GM23338 (cell line): Measurements from ENCODE around the gene NCKAP1. TPM values are rescaled to one million over a fixed set of nuclear protein-coding genes. Genes with fewer than 3 reads are reported as not detected.

Source experiments
- ATAC-seq: fragments of 200-7000 bp; cut with Tn5 transposase; 3 replicates; pipeline ENCODE4 v1.9.1; 2020
- DNase-seq: peaks from one replicate; pipeline ENCODE4 v3.0.0-alpha.2; 2015; ENCODE audit warnings: low spot score
- H2AFZ ChIP-seq: fragments of 200-600 bp; sonication (generic); 2 replicates; pipeline ENCODE4 v1.8.0; 2016; ENCODE audit warnings: antibody characterized with exemption, mild to moderate bottlenecking, moderate library complexity
- H3F3A ChIP-seq: fragments of 200-600 bp; sonication (generic); replicated peaks from 2 replicates; pipeline ENCODE4 v1.8.0; 2017; ENCODE audit warnings: antibody characterized with exemption, mixed run types, low read depth
- H3K27ac ChIP-seq: fragments of 200-600 bp; sonication (generic); 2 replicates; pipeline ENCODE4 v1.6.1; 2016; ENCODE audit warnings: low read depth
- H3K27me3 ChIP-seq: fragments of 200-600 bp; sonication (generic); 2 replicates; pipeline ENCODE4 v1.8.0; 2016; ENCODE audit warnings: mild to moderate bottlenecking, mixed run types, moderate library complexity; ENCODE audit not compliant: insufficient read depth
- H3K36me3 ChIP-seq: fragments of 200-600 bp; sonication (generic); 2 replicates; pipeline ENCODE4 v1.8.0; 2016; ENCODE audit warnings: mild to moderate bottlenecking; ENCODE audit not compliant: insufficient read depth
- H3K4me1 ChIP-seq: fragments of 200-600 bp; sonication (generic); 2 replicates; pipeline ENCODE4 v1.8.0; 2016; ENCODE audit warnings: mild to moderate bottlenecking, moderate library complexity; ENCODE audit not compliant: insufficient read depth
- H3K4me2 ChIP-seq: fragments of 200-600 bp; sonication (generic); 2 replicates; pipeline ENCODE4 v1.7.1; 2017; ENCODE audit warnings: mixed run types
- H3K4me3 ChIP-seq: fragments of 200-600 bp; sonication (generic); 2 replicates; pipeline ENCODE4 v1.6.1; 2016; ENCODE audit warnings: mixed run types
- H3K79me2 ChIP-seq: fragments of 200-600 bp; sonication (generic); replicated peaks from 2 replicates; pipeline ENCODE4 v1.8.0; 2017; ENCODE audit warnings: mild to moderate bottlenecking; ENCODE audit not compliant: insufficient read depth
- H3K9me2 ChIP-seq: fragments of 200-600 bp; sonication (generic); 2 replicates; pipeline ENCODE4 v1.8.0; 2017; ENCODE audit not compliant: insufficient read depth
- H4K20me1 ChIP-seq: fragments of 200-600 bp; sonication (generic); replicated peaks from 2 replicates; pipeline ENCODE4 v1.8.0; 2017; ENCODE audit warnings: mild to moderate bottlenecking; ENCODE audit not compliant: insufficient read depth
- H3K27ac Mint-ChIP-seq: 2 replicates; pipeline ENCODE4 v1.8.0; 2020; ENCODE audit warnings: inconsistent platforms, mild to moderate bottlenecking, moderate library complexity, mixed read lengths
- H3K27me3 Mint-ChIP-seq: 3 replicates; pipeline ENCODE4 v1.8.0; 2022; ENCODE audit warnings: low read depth, mild to moderate bottlenecking, moderate library complexity, mixed read lengths, inconsistent platforms; ENCODE audit not compliant: insufficient read depth, poor library complexity
- H3K36me3 Mint-ChIP-seq: 3 replicates; pipeline ENCODE4 v1.8.0; 2021; ENCODE audit warnings: low read depth, mild to moderate bottlenecking, inconsistent platforms, moderate library complexity, mixed read lengths
- H3K4me1 Mint-ChIP-seq: 3 replicates; pipeline ENCODE4 v1.8.0; 2020; ENCODE audit warnings: mild to moderate bottlenecking, inconsistent platforms, mixed read lengths
- H3K4me3 Mint-ChIP-seq: 3 replicates; pipeline ENCODE4 v1.8.0; 2021; ENCODE audit warnings: moderate library complexity, mild to moderate bottlenecking, inconsistent platforms, mixed read lengths
- H3K9me3 Mint-ChIP-seq: 3 replicates; pipeline ENCODE4 v1.8.0; 2020; ENCODE audit warnings: moderate library complexity, mild to moderate bottlenecking, inconsistent platforms, mixed read lengths
- ETS1 ChIP-seq: IDR thresholded peaks from 2 replicates; pipeline ENCODE4 v1.6.1; 2016; ENCODE audit warnings: antibody characterized with exemption
- EZH2 ChIP-seq: fragments of 200-600 bp; sonication (generic); IDR thresholded peaks from one replicate; pipeline ENCODE4 v1.8.0; 2017; ENCODE audit warnings: antibody characterized with exemption, mild to moderate bottlenecking, low read depth; ENCODE audit not compliant: unreplicated experiment
- EZH2phosphoT487 ChIP-seq: fragments of 200-600 bp; sonication (generic); IDR thresholded peaks from one replicate; pipeline ENCODE4 v1.8.1; 2018; ENCODE audit warnings: antibody characterized with exemption; ENCODE audit not compliant: unreplicated experiment
- JUNB ChIP-seq: IDR thresholded peaks from one replicate; pipeline ENCODE4 v1.6.1; 2016; ENCODE audit warnings: antibody characterized with exemption; ENCODE audit not compliant: unreplicated experiment
- NANOG ChIP-seq: IDR thresholded peaks from 2 replicates; pipeline ENCODE4 v1.6.1; 2016; ENCODE audit warnings: antibody characterized with exemption, borderline replicate concordance
- POLR2AphosphoS5 ChIP-seq: IDR thresholded peaks from 2 replicates; pipeline ENCODE4 v1.6.1; 2016; ENCODE audit warnings: antibody characterized with exemption, low read depth
- REST ChIP-seq: IDR thresholded peaks from one replicate; pipeline ENCODE4 v1.6.1; 2018; ENCODE audit warnings: antibody characterized with exemption; ENCODE audit not compliant: unreplicated experiment
- ZNF114 ChIP-seq: fragments of 250-450 bp; sonication (Bioruptor Pico); IDR thresholded peaks from 2 replicates; pipeline ENCODE4 v1.5.0; 2020; ENCODE audit warnings: mild to moderate bottlenecking, moderate library complexity
- ZNF462 ChIP-seq: fragments of 250-450 bp; sonication (Bioruptor Pico); IDR thresholded peaks from 2 replicates; pipeline ENCODE4 v1.5.0; 2020; ENCODE audit warnings: mild to moderate bottlenecking, moderate library complexity
- polyA plus RNA-seq: library from polyadenylated mRNA; unstranded; fragments of >200 nt; fragmentation: Nextera tagmentation; extraction: Ambion mirVana; gene quantifications from 2 replicates; pipeline ENCODE4 v1.2.1, GENCODE V29; 2016
- total RNA-seq: library from RNA; depleted of rRNA; stranded (reverse); fragments of >200 nt; shearing (Covaris generic); gene quantifications from 2 replicates; pipeline ENCODE4 v1.2.3, GENCODE V29; 2014

NCKAP1 gene
- total and polyA plus RNA-seq, 2 experiments from 2014 or later = 53.8 to 157 TPM

GRCh38 chr2:183063083-183063482, 24.8 kb upstream of the NCKAP1 start:
- H3K27ac Mint-ChIP-seq = no peak overlapping the region
- Histone ChIP-seq H2AFZ (no peak overlapping the region), H3F3A (no peaks in the 10 kb centered on the region), H3K27me3 (no peaks in the 10 kb centered on the region), H3K79me2 (no peaks in the 10 kb centered on the region), H3K4me3 (no peak overlapping the region), H3K36me3 (no peaks in the 10 kb centered on the region), H3K27ac (no peak overlapping the region), H3K4me2 (no peak overlapping the region), H4K20me1 (no peaks in the 10 kb centered on the region), H3K9me2 (no peaks in the 10 kb centered on the region), H3K4me1 (no peaks in the 10 kb centered on the region)
- peaks cover 4% of the 10 kb centered on the region for H3K27me3 Mint-ChIP-seq
- no peaks in the 10 kb centered on the region for H3K9me3 Mint-ChIP-seq
- H3K36me3 Mint-ChIP-seq = no peaks in the 10 kb centered on the region
- ATAC-seq (no peak), DNase-seq (no peak)
- peaks cover 4% of the 10 kb centered on the region; the same call in 1 of the 3 replicates for H3K4me1 Mint-ChIP-seq
- no peak for TF ChIP-seq JUNB
- TF ChIP-seq EZH2 = no peak
- no peak for TF ChIP-seq POLR2AphosphoS5
- no peak for TF ChIP-seq ETS1
- H3K4me3 Mint-ChIP-seq = no peak overlapping the region

- Mint-ChIP-seq H3K27me3 (peaks cover 4% of the 10 kb centered on the region), H3K4me1 (peaks cover 4% of the 10 kb centered on the region; the same call in 1 of the 3 replicates), H3K36me3 (no peaks in the 10 kb centered on the region), H3K4me3 (no peak overlapping the region), H3K9me3 (no peaks in the 10 kb centered on the region), H3K27ac (no peak overlapping the region)
- H3K27me3 ChIP-seq = no peaks in the 10 kb centered on the region
- no peaks in the 10 kb centered on the region for H4K20me1 ChIP-seq
- H3K9me2 ChIP-seq = no peaks in the 10 kb centered on the region
- ATAC-seq = no peak
- H3K4me1 ChIP-seq = peaks cover 1% of the 10 kb centered on the region
- no peaks in the 10 kb centered on the region for H3K36me3 ChIP-seq
- no peaks in the 10 kb centered on the region for H3K79me2 ChIP-seq
- no peaks in the 10 kb centered on the region for H3F3A ChIP-seq
- peak overlapping the region; percentile 24; the same call in 1 of the 2 replicates for H2AFZ ChIP-seq
- H3K27ac ChIP-seq = no peak overlapping the region
- H3K4me3 ChIP-seq = no peak overlapping the region
- DNase-seq = no peak
- no peak overlapping the region for H3K4me2 ChIP-seq
- TF ChIP-seq EZH2 (no peak), ZNF114 (CRISPR knock-in tag) (no peak), NANOG (no peak), ETS1 (no peak), REST (no peak), EZH2phosphoT487 (no peak), ZNF462 (CRISPR knock-in tag) (no peak)
These were observed 22.4 kb upstream of the NCKAP1 start for GRCh38 chr2:183060571-183061231.
